Ishikawa (cell line): ENCODE data around the gene NEBL.

ENCODE experiments used
- CEBPB ChIP-seq: IDR thresholded peaks from 2 replicates; pipeline ENCODE4 v1.6.1; 2012
- CREB1 ChIP-seq: IDR thresholded peaks from 2 replicates; pipeline ENCODE4 v1.6.1; 2012; ENCODE audit warnings: low read depth
- EGR1 ChIP-seq: IDR thresholded peaks from 2 replicates; pipeline ENCODE4 v1.6.1; 2012
- EP300 ChIP-seq: IDR thresholded peaks from 2 replicates; pipeline ENCODE4 v1.6.1; 2012; ENCODE audit warnings: borderline replicate concordance
- FOXM1 ChIP-seq: IDR thresholded peaks from 2 replicates; pipeline ENCODE4 v1.6.1; 2012; ENCODE audit warnings: low read depth, borderline replicate concordance
- MAX ChIP-seq: IDR thresholded peaks from 2 replicates; pipeline ENCODE4 v1.6.1; 2012
- NFIC ChIP-seq: IDR thresholded peaks from 2 replicates; pipeline ENCODE4 v1.6.1; 2012
- RAD21 ChIP-seq: IDR thresholded peaks from 2 replicates; pipeline ENCODE4 v1.6.1; 2012; ENCODE audit warnings: low read depth
- REST ChIP-seq: IDR thresholded peaks from 2 replicates; pipeline ENCODE4 v1.6.1; 2012; ENCODE audit warnings: low read depth, mild to moderate bottlenecking
- TAF1 ChIP-seq: IDR thresholded peaks from 2 replicates; pipeline ENCODE4 v1.6.1; 2012; ENCODE audit warnings: low read depth, mild to moderate bottlenecking
- TCF12 ChIP-seq: IDR thresholded peaks from 2 replicates; pipeline ENCODE4 v1.6.1; 2012; ENCODE audit warnings: low read depth
- TEAD4 ChIP-seq: IDR thresholded peaks from 2 replicates; pipeline ENCODE4 v1.6.1; 2012
- YY1 ChIP-seq: IDR thresholded peaks from 2 replicates; pipeline ENCODE4 v1.6.1; 2012; ENCODE audit warnings: low read depth
- ZBTB7A ChIP-seq: IDR thresholded peaks from 2 replicates; pipeline ENCODE4 v1.6.1; 2012; ENCODE audit warnings: low read depth
- TF ChIP-seq, protein P1 (sequence below): IDR thresholded peaks from 2 replicates; pipeline ENCODE4 v1.6.1; 2012

Gene NEBL

GRCh38 chr10:20932606-20933126 lies 35.6 kb upstream of the NEBL start:
- TF ChIP-seq, protein P1, sequence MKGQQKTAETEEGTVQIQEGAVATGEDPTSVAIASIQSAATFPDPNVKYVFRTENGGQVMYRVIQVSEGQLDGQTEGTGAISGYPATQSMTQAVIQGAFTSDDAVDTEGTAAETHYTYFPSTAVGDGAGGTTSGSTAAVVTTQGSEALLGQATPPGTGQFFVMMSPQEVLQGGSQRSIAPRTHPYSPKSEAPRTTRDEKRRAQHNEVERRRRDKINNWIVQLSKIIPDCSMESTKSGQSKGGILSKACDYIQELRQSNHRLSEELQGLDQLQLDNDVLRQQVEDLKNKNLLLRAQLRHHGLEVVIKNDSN = no peak
- no peak for TF ChIP-seq EGR1
- TF ChIP-seq TEAD4 = no peak
- TF ChIP-seq ZBTB7A = no peak

GRCh38 chr10:20931156-20931795 lies 34.2 kb upstream of the NEBL start:
- TF ChIP-seq TEAD4 = no peak
- TF ChIP-seq NFIC = no peak
- no peak for TF ChIP-seq TAF1
- TF ChIP-seq CEBPB = no peak
- TF ChIP-seq EP300 = no peak
- no peak for TF ChIP-seq TCF12
- TF ChIP-seq ZBTB7A = no peak
- no peak for TF ChIP-seq CREB1
- TF ChIP-seq MAX = no peak
- no peak for TF ChIP-seq EGR1
- TF ChIP-seq, protein P1 = no peak

DNA sequence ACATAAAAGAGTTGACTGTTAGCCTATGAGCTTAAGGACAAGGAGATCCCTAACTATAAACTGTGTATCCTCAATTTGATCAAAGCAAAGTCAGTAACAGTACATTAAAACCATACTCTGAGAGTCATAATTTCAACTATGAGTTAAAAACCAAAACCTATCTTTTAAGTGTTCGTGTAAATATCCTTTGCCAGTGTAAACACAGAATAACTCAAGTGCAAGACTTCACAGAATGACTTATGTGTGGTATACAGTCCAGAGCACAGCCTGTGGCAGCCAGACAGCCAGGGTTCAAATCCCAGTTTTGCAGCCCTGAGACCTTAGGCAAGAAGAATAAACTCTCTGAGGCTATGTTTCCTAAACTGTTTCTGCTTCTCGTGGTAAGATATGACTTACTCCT lies 30.3 kb upstream of the NEBL start:
- TF ChIP-seq EGR1 = no peak
- TF ChIP-seq ZBTB7A = no peak
- TF ChIP-seq RAD21 = no peak
- no peak for TF ChIP-seq CREB1
- no peak for TF ChIP-seq NFIC
- no peak for TF ChIP-seq CEBPB
- no peak for TF ChIP-seq REST
- TF ChIP-seq MAX = no peak
- no peak for TF ChIP-seq FOXM1
- no peak for TF ChIP-seq EP300
- TF ChIP-seq, protein P1 = no peak
- TF ChIP-seq YY1 = no peak
- TF ChIP-seq TAF1 = no peak
- no peak for TF ChIP-seq TEAD4
- no peak for TF ChIP-seq TCF12

DNA sequence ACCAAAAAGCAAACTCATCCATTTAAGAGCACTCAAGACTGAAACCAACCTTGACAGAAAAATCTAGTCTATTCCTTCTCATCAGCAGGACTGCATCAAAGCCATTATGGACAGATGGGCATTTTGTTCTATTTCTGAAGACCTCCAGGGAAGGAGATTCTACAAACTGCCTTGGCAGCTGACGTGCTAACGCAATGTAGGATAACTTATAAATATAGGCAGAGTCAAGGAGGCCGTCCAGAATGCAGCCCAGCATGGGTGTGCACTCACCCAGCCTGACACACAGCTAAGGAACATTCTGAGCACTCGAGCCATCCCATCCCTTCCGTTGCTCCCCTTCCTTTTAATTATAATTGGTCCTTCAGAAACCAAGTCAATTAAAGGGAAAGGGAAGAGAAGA lies 25.3 kb upstream of the NEBL start:
- TF ChIP-seq CREB1 = no peak
- no peak for TF ChIP-seq MAX
- TF ChIP-seq FOXM1 = no peak
- no peak for TF ChIP-seq CEBPB
- TF ChIP-seq ZBTB7A = no peak
- TF ChIP-seq TCF12 = no peak
- no peak for TF ChIP-seq RAD21
- TF ChIP-seq YY1 = no peak
- no peak for TF ChIP-seq EGR1
- TF ChIP-seq EP300 = no peak
- TF ChIP-seq REST = no peak
- TF ChIP-seq TAF1 = no peak

DNA sequence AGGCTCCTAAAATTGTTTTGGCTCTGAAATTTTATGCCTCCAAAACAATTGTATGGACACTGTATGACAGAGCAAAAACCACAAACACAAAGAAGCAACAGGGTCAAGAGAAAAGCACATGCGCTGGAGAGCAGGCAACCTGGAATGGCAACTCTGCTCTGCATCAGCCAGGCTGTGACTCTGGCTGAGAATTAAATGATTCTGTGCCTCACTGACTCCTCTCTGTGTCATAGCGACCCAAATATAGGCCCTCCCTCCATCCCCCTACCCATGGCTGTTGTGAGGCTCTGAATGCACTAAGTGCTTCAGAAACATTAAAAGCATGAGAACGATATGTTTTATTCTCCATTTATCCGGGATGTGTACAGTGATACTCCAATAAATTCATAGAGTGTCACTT lies 24.9 kb upstream of the NEBL start:
- TF ChIP-seq EGR1 = no peak
- no peak for TF ChIP-seq NFIC
- no peak for TF ChIP-seq MAX

GRCh38 chr10:20920061-20920460 lies 22.9 kb upstream of the NEBL start:
- no peak for TF ChIP-seq YY1
- TF ChIP-seq REST = no peak
- TF ChIP-seq NFIC = no peak
- TF ChIP-seq TEAD4 = no peak
- no peak for TF ChIP-seq TAF1
- no peak for TF ChIP-seq CREB1
- TF ChIP-seq, protein P1 = no peak
- TF ChIP-seq ZBTB7A = no peak
- no peak for TF ChIP-seq EP300
- TF ChIP-seq RAD21 = no peak
- no peak for TF ChIP-seq TCF12
- no peak for TF ChIP-seq MAX
- no peak for TF ChIP-seq FOXM1
- no peak for TF ChIP-seq CEBPB
- no peak for TF ChIP-seq EGR1
